ENCODE measurements around the gene HPCAL1. TPM values are rescaled to one million over a fixed set of nuclear protein-coding genes. Genes with fewer than 3 reads are reported as not detected.

The HPCAL1 gene
- total and polyA plus RNA-seq, 2 of the 4 experiments (the other 2 are of a cell fraction): 8.2 to 33.7 TPM

- no peak overlapping the region for H2AK9ac ChIP-seq (replicated peaks; ENCODE audit: low read depth, low read length, poor library complexity)
- BruUV-seq (replicated peaks): no TSS peak
- H3K4me1 ChIP-seq (ENCODE audit: control insufficient read depth, insufficient read depth, low read length): no peaks in the 10 kb centered on the region; the same call in 1 of the 2 replicates
- H3K9me1 ChIP-seq (ENCODE audit: insufficient read depth, low read length): no peaks in the 10 kb centered on the region; the same call in 1 of the 2 replicates
- no peak overlapping the region for H2AK5ac ChIP-seq (ENCODE audit: low read depth, low read length)
- dilution Hi-C loops (cut with HindIII; ENCODE audit: low sequenced_read_pairs, unreplicated experiment): no loop called here
- H4K91ac ChIP-seq (ENCODE audit: insufficient read depth, low read depth, low read length): no peak overlapping the region
- intact Hi-C loops (cut with micrococcal nuclease): no loop called here
- H3K27me3 ChIP-seq (ENCODE audit: control insufficient read depth, insufficient read depth, low read length): no peaks in the 10 kb centered on the region
- no peak overlapping the region for H3K18ac ChIP-seq (ENCODE audit: low read depth, low read length)
- no peak overlapping the region for H2BK120ac ChIP-seq (ENCODE audit: low read depth, low read length)
- no peak for TF ChIP-seq POLR2A (IDR thresholded peaks at IDR 0.05; ENCODE audit: low read depth, low read length)
- TF ChIP-seq MXI1 (IDR thresholded peaks at IDR 0.05; ENCODE audit: borderline replicate concordance, low read depth, low read length): no peak
- TF ChIP-seq RCOR1 (IDR thresholded peaks at IDR 0.05; ENCODE audit: insufficient replicate concordance, low read length): no peak
- TF ChIP-seq MAZ (IDR thresholded peaks at IDR 0.05; ENCODE audit: borderline replicate concordance, low read depth, low read length): no peak
- TF ChIP-seq BHLHE40 (IDR thresholded peaks at IDR 0.05; ENCODE audit: low read depth, low read length): no peak
- TF ChIP-seq CEBPB (IDR thresholded peaks at IDR 0.05; ENCODE audit: low read depth, low read length): no peak
- TF ChIP-seq CTCF (conservative IDR thresholded peaks at IDR 0.05; ENCODE audit: low read depth, low read length): no peak
- no peak for TF ChIP-seq RFX5 (IDR thresholded peaks at IDR 0.05; ENCODE audit: low read depth, low read length)
- no peak for TF ChIP-seq SMC3 (IDR thresholded peaks at IDR 0.05; ENCODE audit: low read depth, low read length)
- no peak for TF ChIP-seq USF2 (IDR thresholded peaks at IDR 0.05; ENCODE audit: low read depth, low read length)
- no peak overlapping the region for H3K14ac ChIP-seq (replicated peaks; ENCODE audit: low read depth, low read length)
- no peak overlapping the region for H4K8ac ChIP-seq (ENCODE audit: low read depth in 2 of 2, low read length in 2 of 2)
- in situ Hi-C loops (cut with MboI; ENCODE audit: low sequenced_read_pairs): no loop called here
- no peak overlapping the region for H3K9ac ChIP-seq (ENCODE audit: low read depth, low read length)
- no peak overlapping the region for H3K4me3 ChIP-seq (ENCODE audit: insufficient read depth, low read depth, low read length)
- H3K56ac ChIP-seq (ENCODE audit: extremely low read depth, insufficient read depth, low read length): no peak overlapping the region
- H3K9me3 ChIP-seq (ENCODE audit: control insufficient read depth, insufficient read depth, low read length): no peaks in the 10 kb centered on the region
- no peak overlapping the region for H4K5ac ChIP-seq (ENCODE audit: low read depth, low read length)
- H2BK20ac ChIP-seq (ENCODE audit: low read depth, low read length): no peak overlapping the region
- no peak overlapping the region for H2BK15ac ChIP-seq (ENCODE audit: low read depth, low read length)
- no peak overlapping the region for H2BK5ac ChIP-seq (ENCODE audit: low read depth, low read length, poor library complexity, severe bottlenecking)
- H3K4me2 ChIP-seq (ENCODE audit: low read depth, low read length): no peak overlapping the region
- H3K79me1 ChIP-seq (ENCODE audit: low read depth in 1 of 2, low read length in 2 of 2): peaks cover 17 to 30% of the 10 kb centered on the region in 2 experiments
- no CpG with 5 or more reads among the region's 4 CpGs for whole genome bisulfite sequencing, 2 experiments (ENCODE audit: extremely low coverage in 2 of 2, insufficient read length in 1 of 2)
- H4K20me1 ChIP-seq (ENCODE audit: insufficient read depth, low read length): no peaks in the 10 kb centered on the region; the same call in 1 of the 2 replicates
- no peak overlapping the region for H3K27ac ChIP-seq (ENCODE audit: insufficient read depth, low read length)
- H2AFZ ChIP-seq (replicated peaks; ENCODE audit: low read length, poor library complexity): no peak overlapping the region
- no peak for DNase-seq
- ChIA-PET POLR2A (ENCODE audit: unreplicated experiment) (no interaction called here), CTCF (no interaction called here)
- H3K23ac ChIP-seq (ENCODE audit: low read depth, low read length): no peak overlapping the region
- no peaks in the 10 kb centered on the region; the same call in 1 of the 2 replicates for H3K36me3 ChIP-seq (ENCODE audit: control insufficient read depth, insufficient read depth, low read length)
- no peak overlapping the region for H3K4ac ChIP-seq (ENCODE audit: low read depth, low read length)
- ATAC-seq (ENCODE audit: low read depth): no peak
Observed at GRCh38 chr2:10320575-10320931, 17.8 kb downstream of the HPCAL1 start.
